ENCODE results near the gene LMOD3.

Gene LMOD3

GRCh38 chr3:69088063-69088462 lies 34.3 kb downstream of the LMOD3 start:
- no peak for DNase-seq

GRCh38 chr3:69087030-69087791 lies 35.2 kb downstream of the LMOD3 start:
- DNase-seq: no peak

GRCh38 chr3:69085833-69086722 lies 36.3 kb downstream of the LMOD3 start:
- peak; percentile 74 to 79 for DNase-seq

- DNase-seq: no peak
Measured at GRCh38 chr3:69085168-69085832, 37.1 kb downstream of the LMOD3 start.

- peak; percentile 87 to 89 for DNase-seq
Measured at GRCh38 chr3:69084326-69085167, 37.8 kb downstream of the LMOD3 start, which contains the start of gene ARL6IP5. ARL6IP5 (plus strand) TSS chr3:69084937; CDS start chr3:69085048, 111 bp downstream.

- peak; percentile 58 to 60 for DNase-seq
Measured at GRCh38 chr3:69082805-69083204, 39.6 kb downstream of the LMOD3 start.

GRCh38 chr3:69082361-69082760 lies 40.0 kb downstream of the LMOD3 start:
- no peak for DNase-seq

- no peak for DNase-seq
Measured at GRCh38 chr3:69081583-69082262, 40.7 kb downstream of the LMOD3 start.

- peak; percentile 93 to 94 for DNase-seq
Measured at GRCh38 chr3:69080233-69080920, 42.0 kb downstream of the LMOD3 start, which contains the start of gene UBA3. UBA3 (minus strand) TSS chr3:69080365; CDS start chr3:69080353, 12 bp downstream.

- no peak for DNase-seq
Measured at GRCh38 chr3:69079269-69080159, 42.9 kb downstream of the LMOD3 start.

- DNase-seq: no peak
Measured at GRCh38 chr3:69072928-69073327, 49.5 kb downstream of the LMOD3 start.

GRCh38 chr3:69066121-69066520 lies 56.3 kb downstream of the LMOD3 start:
- DNase-seq: no peak

GRCh38 chr3:69065318-69065964 lies 57.0 kb downstream of the LMOD3 start:
- DNase-seq: no peak

- no peak for DNase-seq
Measured at GRCh38 chr3:69063636-69064035, 58.8 kb downstream of the LMOD3 start.

- no peak for DNase-seq
Measured at GRCh38 chr3:69059688-69060087, 62.7 kb downstream of the LMOD3 start.

GRCh38 chr3:69058947-69059224 lies 63.5 kb downstream of the LMOD3 start:
- DNase-seq: no peak

- no peak for DNase-seq
Measured at GRCh38 chr3:69058180-69058946, 64.0 kb downstream of the LMOD3 start.

Data from activated CD4-positive, alpha-beta T cell treated with anti-CD3 and anti-CD28 coated beads, Interleukin-2, amount 50 U/mL, for 4 hours (primary cell).